Stimulated activated CD8-positive, alpha-beta memory T cell treated with anti-CD3 and anti-CD28 coated beads, Interleukin-15, amount 100 ng/mL, for 48 hours (primary cell): Measurements from ENCODE around the gene KIF1C.

Source experiments
- DNase-seq, 2 donors: peaks; one replicate each; pipeline ENCODE4 v3.0.0-alpha.2; 2020; ENCODE audit warnings: low read depth in 2 of 2

Gene KIF1C

DNA sequence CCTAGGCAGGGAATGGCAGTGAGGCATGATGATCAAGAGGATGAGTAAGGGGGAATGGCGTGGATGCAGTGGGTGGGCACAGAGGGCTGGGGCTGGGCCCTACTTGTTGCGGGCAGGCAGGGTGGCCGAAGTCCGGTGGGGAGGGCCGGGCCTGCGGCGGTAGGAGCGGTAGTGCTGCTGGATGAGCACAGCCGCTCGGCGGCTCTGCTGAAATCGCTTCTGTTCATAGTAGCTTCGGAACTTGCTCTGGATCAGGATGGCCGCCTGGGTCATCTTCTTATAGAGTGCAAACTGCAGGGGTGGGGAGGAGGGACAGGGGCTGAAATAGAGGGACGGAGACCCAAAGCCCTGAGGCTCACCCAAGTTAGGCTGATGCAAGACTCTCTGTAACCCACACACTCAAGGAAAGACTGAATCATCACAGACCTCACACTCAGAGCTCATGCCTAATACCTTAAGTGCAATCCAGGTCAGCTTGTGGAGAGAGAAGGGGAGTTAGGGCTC lies 28.7 kb upstream of the KIF1C start:
- DNase-seq, result peak in 1 of 2 donors; percentile 52

DNA sequence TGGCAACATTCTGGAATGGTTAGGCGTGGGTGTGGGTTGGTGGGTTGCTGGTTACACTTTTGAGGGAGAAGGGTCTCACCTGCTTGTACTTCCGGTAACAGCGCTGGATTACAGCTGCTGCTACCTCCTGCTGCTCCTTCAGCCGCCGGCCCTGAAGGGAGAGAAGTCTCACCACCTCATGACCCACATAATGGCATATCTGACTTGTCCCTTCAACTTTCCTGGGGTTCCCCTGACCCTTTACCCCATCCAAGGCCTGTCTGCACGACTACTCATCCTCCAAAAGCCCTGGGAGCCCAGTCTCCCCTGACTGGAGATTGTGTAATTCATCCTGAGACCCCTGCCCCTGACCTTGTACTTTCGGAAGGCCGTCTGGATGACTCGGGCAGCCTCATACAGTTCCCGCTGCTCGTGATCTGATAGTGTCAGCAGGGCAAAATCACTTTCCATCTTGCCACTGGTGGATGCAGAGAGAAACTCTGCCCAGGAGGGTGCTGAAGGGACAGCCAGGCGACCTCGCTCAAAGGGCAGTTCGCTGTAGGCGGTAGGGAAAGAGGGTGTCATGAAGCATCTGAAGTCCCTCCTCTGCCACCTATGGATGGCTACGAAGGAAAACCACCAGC lies 28.1 kb upstream of the KIF1C start:
- DNase-seq, result peak in 1 of 2 donors; percentile 40

DNA sequence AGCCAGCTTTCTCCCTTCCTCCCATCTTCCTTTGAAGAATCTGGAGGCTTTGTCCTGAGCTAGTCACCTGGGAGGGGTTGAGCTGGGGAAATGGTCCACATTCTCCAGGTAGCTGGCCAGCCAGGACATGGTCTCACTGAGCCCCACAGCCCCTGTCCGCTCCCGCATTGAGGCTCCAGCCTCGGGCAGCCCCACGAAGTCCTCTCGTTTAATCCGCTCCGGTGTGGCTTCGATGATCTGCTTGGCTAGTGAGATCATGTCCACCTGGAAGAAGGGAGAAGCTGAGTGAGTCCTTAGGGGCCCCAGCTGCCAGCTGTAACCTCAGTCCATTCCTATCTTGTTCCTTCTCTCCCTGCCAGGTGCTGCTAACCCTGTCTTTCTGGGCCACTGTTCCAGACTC lies 27.5 kb upstream of the KIF1C start:
- DNase-seq, result no peak

DNA sequence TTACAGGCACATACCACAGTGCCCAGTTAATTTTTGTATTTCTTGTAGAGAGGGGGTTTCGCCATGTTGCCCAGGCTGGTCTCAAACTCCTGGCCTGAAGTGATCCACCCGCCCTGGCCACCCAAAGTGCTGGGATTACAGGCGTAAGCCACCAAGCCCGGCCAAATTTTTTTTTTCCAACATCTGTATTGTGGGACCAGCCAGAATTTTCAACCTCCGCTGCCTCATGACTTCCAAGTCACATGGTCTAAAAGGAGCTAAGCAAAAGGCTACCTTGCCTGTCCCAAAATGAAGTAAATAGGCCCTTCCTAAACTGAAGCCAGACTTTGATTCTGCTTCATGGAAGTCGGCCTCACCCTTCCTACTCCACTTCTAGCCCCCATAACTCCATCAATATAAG lies 25.9 kb upstream of the KIF1C start:
- no peak for DNase-seq

DNA sequence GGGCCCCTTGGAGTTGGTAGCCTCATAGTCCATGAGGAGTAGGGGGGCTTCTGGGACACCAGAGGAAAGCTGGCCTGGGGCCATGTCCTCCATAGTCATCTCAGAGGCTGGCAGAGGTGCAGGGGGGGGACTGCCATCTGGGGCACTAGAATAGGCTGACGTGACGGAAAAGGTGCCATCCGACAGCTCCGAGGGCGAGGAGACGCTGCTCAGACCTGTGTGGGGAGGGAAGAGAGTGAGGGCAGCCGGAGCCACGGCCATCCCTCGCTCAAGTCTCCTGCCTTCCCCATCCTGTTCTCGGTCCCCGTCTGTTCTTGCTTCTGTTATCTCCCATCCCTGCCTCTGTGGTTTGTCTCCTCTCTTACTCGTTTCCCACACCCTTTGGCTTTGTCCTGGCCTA lies 25.4 kb upstream of the KIF1C start:
- no peak for DNase-seq

DNA sequence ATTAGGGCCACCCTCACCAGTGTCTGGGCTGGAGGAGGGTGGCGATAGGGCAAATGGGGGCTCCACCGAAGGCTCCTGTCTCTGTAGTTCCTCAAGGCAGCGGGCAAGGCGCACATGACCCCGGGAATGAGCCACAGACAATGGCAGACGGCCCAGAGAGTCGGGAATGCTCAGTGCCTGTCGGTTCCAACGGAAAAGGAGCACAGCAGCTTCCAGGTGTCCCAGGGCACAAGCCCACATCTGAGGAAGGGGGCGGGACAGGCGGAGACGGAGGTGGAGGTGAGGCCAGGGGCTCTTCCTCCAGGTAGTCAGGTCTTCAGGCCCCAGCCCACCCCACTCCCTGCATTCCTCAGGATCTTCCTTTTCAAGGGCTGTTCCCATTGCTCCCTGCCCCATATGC lies 25.0 kb upstream of the KIF1C start:
- DNase-seq, result no peak

DNA sequence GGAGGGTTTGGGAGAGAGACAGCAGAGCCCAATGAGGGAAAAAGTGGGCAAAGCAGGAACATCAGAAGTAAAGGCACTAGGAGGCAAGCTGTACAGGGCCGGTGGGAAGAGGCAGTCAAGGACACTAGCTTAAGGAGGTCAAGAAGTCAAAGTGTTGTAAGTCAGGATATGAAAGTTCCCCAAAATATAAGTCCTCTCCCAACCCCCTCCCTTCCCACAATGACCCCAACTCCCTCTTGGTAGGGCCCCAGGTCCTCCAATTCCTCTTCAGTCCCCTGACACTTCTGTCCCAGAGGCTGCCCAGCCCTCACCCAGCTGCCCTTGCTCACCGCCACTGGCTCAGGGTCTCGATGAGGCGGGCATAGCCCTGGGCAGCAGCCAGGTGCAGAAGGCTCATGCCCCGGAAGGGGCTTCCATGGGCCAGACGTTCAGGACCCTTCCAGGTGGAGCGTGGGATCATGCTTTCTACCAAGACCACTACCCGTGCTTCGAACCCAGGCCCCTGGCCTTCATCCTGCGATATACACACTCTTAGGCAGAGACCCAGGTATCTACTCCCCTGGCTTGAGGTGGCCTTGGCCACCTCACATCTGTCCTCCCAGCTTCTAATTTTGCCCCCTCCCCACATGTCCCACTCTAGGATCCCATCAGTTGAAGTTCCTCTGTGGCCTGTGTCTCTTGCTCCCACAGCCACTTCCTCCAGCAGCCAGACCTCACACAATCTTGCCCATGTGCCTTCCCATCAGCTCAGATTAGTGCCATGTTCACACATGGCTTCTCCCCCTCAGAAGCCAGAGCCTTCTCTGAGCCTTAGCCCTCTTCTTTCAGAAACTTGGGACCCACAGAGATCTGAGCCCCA lies 24.3 kb upstream of the KIF1C start:
- DNase-seq, result no peak

DNA sequence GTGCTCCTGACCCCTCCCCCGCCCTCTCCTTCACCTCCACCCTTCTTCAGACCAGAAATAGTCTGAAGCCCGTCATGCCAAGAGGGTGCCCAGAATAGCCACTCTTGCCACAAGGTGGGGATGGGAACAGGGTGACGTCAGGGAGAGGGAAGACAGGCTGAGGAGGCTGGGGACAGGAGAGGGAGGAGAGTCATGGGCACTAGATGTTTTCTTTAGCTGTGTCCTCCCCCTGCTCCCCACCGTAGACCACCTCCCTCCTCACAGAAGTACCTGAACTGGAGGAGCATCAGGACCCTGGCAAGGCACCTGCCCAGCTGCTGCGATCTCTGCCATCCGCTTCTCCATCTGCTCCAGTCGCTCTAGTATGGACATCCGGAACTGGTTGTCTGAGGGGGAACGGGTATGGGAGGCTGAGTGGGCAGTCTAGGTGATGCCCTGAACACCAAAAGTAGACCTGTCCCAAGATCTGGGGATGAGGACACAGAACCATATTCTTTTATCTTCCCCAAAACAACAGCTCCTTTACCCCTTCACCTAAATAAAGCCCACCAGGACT lies 23.6 kb upstream of the KIF1C start:
- no peak for DNase-seq

DNA sequence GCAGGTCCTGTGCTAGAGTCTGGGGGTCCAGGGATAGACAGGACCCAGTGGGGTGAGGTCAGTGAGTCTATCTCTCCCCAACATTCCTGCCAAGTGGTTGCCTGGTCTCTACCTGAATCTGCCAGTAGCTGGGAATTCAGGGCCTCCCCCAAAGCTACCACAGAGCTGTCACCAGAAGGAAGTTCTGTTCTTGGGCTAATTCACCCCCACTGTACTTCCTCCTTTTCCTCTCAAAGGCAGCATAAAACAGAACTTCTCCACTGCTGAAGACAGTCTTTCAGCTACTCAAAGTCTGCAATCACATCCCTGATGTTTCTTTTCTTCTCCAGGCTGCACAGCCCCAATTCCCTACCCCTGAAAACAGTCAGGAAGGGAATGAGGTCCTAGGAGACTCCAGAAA lies 19.0 kb upstream of the KIF1C start:
- no peak for DNase-seq

DNA sequence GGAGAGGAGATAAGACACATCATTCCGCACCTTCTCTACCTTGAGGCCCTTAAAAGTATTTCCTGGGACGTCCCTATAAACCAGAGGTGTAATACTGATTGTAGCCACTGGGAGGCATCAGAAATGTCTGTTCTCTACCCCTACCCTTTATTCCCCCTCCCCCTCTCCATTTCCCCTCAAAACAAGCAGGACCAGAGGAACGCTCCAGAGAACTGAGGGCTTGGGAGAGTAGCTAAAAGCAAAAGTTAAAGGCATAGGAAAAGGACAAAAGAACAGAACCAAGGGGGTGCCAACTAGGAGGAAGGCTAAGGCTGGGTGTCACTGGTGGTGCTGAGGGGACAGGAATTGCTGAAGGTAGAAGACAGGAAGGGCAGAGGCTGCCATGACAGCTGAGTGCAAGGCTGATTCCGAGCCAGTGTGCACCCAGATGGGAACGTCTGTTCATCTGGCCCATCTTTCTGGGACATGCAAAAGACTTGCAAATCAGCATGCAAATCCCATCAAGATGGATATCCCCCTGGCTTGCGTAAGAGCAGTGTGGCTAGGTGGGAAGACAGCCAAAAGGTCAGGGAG lies 17.0 kb upstream of the KIF1C start:
- DNase-seq, result no peak

DNA sequence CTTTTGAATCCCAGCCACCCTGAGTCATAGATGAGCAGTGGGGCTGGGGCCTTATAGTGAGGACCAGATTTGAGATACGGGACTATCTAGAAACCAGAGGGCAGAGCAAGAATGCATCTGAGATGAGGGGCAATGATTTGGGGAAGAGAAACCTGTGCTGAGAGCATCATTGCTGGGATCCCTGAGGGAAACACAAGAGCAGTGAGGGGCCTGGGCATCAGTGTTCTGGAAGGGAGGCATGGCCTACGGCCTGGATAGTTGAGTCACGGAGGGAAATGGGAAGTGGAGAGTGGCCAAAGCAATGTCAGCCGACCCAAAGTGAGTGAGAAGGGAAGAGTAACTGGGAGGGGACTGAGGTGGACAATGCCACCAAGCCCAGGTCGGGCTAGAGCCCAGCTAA lies 15.4 kb upstream of the KIF1C start:
- DNase-seq, result no peak

DNA sequence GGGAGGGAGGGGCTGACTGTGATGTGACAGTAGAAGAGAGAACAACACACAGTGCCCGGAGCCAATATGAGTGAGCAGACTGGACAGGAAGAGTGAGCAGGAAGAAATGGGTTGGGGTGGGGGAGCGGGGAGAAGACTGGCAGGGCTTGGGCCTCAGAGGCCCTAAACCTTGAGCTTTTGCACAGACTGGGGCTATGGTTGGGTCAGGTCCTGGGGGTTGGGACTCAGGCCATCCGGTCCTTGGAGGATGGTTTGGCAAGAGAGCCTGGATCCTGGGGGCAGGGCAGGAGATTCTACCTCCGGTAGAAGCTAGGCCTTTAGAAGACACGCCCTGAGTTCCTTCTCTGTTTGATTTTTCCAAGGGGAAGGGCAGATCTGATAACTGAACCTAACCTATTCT lies 11.3 kb upstream of the KIF1C start:
- DNase-seq, result no peak

DNA sequence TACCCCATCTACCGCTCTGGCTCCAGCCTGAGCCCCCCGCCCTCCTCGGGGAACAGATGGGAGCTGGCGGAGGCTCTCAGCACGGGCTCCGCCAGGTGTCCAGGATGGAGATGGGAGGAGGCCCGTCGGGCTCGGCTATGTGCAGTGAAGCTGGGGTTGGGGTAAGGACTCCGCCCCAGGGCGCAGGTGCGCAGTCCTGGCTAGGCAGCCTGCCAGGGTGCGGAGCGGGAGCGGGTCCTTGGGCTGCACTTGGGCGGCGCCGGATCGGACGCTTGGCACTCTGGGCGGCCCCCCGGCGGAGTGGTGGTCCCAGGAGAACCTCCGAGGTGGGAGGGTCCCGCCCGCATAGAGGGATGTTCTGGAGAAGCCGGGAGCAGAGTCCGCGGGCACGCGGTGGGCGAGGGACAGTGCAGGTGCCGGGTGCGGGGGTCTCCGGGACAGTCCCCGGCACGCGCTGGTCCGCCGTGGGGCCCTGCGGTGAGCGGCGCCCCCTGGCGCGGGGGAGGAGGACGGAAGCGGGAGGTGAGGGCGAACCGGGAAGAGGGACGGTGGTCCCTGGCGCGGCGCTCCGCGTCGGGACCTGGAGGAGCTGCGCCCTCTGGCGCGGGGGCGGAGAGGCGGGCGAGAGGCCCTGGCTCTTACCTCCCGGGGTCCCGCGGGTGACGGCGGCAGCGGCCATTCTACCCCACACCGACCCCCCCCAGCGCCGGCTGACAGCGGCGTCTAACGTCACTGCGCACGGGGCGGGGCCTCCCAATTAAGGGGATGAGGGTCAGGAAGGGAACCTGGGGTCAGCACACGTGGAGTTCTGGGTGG lies 10.6 kb upstream of the KIF1C start, which contains the start of gene CAMTA2:
Gene CAMTA2 (minus strand): TSS at position 725 of the 816 bp plus-strand sequence. CDS start 1,453 bp downstream, outside the sequence.
- peak; percentile 79 to 83 for DNase-seq

DNA sequence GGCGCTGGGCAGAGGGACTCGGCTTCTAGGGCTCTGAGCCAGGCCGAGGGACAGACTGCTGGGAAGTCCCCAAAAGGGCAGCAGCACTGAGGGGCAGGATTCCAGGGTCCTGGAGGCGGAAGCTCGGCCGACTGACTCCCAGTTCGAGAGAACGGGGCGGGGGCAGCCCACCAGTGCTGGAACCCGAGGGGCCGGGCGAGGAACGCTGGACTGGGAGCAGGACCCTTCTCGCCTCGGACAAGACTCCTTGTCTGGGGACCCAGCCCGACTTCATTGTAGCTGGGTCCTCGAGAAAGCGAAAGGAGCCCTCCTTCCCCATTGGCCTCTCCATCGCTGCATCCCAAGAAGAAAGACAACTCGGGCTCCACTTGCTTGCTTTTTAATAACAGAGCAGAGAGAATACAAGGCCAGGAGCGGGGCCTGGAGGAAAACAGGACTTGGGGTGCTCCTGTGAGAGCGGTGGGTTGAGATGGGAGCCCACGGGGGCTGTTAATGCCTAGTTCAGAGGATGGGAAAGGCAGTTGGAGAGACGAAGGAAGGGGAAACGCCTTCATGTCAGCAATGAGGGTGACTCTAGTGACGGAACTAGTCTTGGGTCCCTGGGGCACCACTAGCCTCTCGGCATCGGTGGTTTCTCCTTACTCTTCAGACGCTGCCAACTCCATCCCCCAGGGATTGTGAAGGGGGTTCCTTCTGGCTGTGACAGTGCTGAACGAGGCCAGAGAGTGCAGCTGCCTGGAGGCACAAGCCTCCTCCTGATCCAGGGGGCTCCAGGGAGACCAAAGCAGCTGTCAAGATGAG lies 9.8 kb upstream of the KIF1C start:
- DNase-seq, result no peak

DNA sequence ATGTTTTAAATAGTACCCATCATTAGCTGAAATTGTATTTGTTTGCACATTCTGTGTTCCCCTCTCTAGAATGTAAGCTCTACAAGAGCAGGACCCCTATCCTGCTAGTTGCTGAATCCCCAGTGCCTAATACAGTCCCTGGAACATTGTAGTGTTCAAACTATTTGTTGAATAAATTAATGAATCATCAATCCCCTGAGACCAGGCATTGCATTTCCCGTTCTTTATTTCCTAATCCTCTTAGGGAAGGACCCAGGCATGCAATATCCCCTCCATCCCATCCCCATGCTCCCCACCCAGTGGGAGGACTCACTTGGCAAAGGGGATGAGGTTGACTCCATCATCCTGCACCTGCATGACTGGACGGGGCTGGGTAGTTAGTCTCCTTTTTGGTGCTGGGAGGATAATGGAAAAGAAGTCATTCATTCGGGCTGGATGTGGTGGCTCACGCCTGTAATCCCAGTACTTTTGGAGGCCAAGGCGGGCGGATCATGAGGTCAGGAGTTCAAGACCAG lies 3.6 kb upstream of the KIF1C start:
- no peak for DNase-seq

DNA sequence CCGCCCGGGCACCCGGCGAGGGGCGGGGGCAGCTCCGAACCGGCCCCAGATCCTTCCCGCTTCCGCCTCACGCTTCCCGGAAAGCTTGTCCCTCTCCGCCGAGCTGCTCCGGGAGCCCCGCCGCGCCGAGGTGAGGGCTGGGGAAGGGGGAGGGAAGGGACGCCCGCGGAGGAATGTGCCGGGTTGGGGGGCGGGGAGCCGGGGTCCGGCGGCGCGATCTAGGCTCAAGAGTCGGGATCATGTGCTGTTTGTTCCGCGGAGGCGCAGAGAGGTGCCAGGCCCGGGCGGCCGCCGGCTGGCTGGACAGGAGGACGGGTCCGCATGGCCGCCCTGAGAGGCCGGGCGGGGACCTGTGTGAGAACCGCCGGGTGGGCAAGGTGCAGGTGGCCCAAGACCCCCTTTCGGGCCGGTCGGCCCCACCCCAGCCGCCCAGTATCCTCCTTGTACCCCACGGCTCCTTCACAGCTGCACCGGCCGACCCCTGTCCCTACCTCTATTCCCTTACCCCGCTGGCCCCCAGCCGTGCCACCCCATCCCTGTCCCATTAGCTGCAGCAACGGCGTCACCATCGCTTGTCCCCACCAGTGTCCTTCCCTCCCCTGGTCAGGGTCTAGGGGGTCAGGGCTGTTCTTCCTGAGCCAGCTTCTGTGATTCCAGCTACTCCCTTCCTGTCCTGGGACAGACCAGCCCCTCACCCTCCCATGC lies 429 bp downstream of the KIF1C start:
- DNase-seq, result no peak

DNA sequence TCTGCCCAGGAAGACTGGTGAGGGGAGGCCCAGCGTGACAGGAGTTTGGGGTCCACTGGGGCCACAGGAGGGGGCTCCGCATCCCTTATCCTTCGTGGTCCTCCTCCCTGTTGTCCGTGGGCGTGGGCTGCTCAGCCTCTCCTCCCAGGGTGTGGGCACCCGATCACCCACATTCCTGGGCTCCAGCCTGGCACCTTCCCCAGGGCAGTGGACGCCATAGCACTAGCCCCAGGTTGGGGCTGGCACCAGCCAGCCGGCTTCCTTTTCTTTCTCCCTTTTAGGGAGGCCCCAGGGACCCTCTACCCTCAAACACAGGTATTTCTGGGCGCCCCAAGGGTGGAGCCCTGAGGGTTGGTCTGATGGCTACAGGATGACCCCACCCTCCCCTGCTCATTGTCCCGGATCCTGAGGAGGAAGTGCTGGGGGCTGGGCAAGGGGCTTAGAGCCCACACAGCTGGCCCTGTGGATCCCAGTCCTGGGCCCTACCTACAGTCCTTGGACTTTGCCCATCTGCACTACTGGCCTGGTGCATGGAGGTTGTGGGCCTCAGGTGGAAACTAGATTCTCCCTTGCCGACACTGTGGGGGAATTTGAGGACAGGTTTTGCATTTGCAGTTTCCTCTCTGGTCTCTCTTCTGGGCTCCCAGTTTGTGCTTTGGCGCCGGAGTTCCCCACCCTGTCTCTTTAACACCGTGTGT lies 1.1 kb downstream of the KIF1C start:
- DNase-seq, result no peak

DNA sequence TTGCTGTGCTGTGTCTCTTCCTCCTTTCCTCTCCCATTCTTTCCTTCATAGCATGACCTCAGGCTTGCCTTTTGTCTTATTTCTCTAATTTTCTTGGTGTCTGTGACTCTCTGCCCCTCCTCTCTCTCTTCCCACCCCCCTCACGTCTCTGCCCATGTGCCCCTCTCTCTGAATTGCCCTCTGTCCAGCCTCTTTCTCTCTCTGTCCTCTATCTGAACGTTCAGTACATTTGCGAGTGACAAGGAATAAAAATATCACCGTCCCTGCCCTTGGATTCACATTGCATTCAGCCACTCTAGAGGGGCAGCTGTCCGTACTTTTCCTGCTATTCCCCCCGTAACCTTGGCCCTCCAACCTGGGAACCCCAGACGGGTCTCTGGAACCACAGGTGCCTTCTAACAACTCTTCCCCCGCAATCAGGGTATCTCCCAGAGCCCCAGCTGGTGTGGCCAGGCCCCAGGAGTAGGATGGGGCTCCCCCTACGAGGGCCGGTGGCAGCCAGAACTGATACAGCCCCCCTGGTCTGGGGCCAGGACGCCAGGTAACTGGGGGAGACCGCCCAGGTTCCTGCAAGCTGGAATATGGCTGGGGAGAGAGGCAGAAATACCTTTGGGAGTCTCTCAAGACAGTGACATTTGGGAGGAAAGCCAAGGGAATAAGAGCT lies 1.8 kb downstream of the KIF1C start:
- no peak for DNase-seq

DNA sequence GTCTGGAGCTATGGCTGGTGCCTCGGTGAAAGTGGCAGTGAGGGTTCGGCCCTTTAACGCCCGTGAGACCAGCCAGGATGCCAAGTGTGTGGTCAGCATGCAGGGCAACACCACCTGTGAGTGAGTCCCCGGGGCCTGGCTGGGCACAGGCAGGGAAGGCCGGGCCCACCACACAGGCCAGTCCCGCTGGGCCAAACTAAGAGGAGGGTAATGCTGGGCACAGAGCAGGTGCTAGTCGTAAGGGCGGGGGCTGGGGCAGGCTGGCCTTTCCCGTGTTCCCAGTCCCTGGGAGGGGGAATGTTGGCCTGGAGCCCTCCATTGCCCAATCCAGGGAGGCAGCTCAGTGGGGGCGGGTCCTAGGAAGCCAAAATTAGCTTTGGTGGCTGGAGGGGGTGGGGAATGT lies 2.5 kb downstream of the KIF1C start:
- DNase-seq, result no peak
